Fibroblast of the conjunctiva (primary cell): ENCODE measurements around the gene SYNM.
"Not testable (repeated sequence)": the region's sequence is repeated elsewhere in the genome, so short reads cannot be mapped to it uniquely, and the experiment has no call there.

Experiments used
- DNase-seq: peaks from one replicate; pipeline ENCODE4 v3.0.0-alpha.2; 2010; ENCODE audit warnings: low read depth

SYNM gene

DNA sequence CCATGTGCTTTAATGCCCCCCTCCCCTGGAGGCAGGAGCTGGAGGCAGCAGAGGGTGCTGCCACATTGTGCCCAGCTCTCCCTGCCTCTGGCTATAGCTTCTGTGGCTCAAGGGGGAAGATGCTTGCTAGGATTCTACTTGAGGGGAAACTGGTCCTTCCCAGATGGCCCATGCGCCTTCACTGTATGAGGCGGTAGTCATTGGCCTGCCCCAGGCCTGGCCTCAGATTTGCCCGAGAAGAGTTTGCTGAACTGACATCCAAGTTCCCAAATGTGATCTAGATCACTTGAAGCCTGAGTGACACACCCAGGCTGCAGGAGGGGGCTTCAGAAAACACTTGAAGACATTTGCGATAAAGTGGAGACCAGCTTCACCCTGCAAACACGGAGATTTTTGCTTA is 4.1 kb downstream of the SYNM start:
- DNase-seq: no peak

DNA sequence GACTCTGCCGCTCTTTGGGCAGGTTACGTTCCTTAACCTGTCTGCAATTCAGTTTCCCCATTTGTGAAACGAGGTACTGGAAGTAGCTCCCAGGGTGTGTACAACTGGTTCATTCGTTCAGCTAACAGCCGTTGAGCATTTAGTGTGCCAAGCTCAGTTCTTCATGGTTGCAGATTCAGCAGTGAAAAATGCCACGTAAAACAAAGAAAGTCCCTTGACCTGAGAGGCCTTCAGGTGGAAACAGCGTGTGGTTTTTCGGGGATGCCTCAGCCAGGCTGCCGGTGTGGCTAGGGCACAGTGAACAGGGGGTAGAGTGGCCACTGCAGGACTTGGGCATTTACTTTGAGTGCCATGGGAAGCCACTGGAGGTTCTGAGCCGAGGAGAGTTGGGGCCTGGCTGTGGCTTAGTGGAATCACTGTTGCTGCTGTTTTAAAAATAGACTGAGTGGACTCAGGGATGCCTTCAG is 4.7 kb downstream of the SYNM start:
- DNase-seq: no peak

DNA sequence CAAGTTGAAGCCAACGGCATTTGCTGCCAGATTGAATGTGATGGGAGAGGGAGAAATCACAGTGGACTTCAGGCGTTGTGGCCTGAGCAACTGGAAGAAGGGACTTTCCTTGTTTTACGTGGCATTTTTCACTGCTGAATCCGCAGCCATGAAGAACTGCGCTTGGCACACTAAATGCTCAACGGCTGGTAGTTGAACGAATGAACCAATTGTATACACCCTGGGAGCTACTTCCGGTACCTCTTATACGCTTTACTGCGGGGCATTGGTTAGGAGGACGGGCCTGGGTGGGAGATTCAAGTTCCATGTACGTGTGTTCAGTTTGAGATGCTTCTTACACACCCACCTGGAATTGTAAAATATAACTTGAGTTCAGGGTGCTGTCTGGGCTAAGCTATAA is 5.2 kb downstream of the SYNM start:
- no peak for DNase-seq

DNA sequence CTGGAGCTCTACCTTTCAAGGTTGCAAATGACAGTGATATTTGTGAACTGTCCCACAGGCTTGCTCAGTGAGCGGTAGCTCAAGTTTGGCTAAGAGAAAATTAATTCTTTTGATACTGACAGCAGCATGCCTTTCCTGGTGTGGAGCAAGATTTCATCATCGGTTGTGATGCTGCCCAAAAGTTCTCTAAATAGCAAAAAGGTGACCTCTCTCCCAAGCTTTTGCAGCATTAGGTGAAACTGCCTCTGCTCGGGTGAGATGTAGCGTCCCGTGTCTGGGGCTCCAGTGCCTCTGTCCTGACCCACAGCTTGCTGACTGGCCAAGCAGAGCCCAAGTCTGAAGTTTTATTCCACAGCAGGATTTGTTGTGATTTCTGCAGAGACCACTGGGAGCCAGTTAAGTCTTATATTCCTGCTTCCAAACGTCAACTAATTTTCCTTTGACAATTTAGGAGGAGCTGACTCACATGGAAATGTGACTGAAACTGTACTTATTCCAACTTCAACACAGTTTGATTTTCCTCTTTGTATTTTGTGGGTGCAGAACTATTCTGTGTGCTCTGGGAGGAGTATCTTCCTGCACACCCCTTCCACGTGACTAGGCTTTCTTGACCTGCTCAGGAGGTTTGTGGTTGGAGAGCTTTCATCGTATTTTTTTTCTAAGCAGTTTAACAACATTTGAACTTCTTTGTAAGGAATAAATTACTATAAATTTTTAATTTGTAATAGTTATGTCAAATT is 5.9 kb downstream of the SYNM start:
- DNase-seq: no peak

- not testable (repeated sequence) for DNase-seq
These were observed 6.8 kb downstream of the SYNM start for GRCh38 chr15:99111641-99112040.

DNA sequence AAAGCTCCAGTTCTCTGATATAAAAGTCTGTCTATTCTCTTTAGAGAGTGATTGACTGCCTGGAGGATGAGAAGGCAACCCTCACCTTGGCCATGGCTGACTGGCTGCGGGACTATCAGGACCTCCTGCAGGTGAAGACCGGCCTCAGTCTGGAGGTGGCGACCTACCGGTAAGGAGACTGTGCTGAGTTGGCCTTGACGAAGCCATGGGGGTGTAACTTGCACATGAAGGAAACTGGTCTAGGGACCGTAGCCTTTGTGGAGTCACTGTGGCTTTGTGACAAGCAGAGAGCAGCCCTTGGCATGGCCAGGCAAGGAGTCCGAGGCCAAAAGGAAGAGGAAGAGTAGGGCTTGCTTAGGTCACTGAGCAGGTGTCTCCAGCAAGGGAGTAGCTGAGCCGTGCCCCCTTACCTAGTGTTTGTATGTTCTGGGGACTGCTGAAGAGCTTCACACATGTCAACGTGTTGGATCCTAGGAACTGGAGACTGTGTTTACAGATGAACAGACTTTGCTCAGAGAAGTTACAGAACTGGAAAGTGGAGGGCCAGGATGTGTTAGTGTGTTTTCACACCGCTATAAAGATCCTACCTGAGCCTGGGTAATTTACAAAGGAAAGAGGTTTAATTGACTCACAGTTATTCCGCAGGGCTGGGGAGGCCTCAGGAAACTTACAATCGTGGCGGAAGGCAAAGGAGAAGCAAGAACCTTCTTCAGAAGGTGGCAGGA is 8.8 kb downstream of the SYNM start:
- DNase-seq: no peak

GRCh38 chr15:99114511-99115299 is 9.8 kb downstream of the SYNM start:
- DNase-seq: no peak

DNA sequence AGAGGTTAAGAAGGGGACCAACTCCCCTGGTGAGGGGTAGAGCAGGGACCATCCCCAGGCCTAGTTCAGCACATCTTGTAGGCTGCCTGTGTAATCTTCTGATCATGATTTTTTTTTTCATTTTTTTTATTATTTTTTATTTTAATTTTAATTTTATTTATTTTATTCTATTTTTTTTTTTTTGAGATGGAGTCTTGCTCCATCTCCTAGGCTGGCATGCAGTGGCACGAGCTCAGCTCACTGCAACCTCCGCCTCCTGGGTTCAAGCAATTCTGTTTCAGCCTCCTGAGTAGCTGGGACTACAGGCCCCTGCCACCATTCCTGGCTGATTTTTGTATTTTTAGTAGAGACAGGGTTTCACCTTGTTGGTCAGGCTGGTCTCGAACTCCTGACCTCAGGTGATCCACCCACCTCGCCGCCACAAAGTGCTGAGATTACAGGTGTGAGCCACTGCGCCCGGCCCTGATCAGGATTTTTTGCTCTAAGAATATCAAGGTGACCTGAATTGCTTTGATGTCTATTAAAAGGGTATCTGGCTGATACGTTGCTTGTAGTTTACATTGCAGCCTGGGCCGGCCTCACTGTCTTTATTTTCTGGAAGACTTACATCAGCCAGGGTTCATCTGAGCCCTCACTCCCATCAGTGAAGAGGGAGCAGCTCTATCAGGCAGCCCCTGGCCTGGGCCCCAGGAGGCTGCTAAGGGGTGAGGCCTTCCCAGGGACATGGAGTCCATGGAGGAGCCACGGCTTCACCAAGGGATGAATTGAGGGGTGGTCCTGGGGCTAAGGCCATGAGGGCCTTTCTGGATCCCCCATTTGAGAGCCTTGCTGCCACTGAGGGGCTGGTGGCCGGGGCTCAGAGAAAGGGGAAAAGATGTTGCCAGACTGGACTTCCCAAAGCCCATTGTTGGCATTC is 10.7 kb downstream of the SYNM start:
- DNase-seq: no peak

DNA sequence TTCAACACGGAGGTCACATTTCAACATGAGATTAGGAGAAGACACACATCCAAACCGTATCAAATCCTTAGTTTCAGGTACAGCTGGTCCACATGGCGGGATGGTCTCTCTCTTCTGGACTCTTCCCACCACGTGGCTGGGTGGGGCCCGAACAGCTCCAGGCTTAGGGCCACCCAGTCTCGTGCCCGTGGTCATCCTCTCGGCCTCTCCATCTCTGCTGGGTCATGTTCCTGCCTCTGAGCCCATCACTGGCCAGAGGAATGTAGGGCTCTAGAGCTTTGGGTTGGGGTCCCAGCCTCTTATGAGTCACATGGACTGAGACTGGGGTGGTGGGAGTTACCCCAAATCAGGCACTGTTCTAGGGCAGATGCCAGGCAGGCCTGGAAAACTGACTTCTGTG is 12.2 kb downstream of the SYNM start:
- DNase-seq: no peak

DNA sequence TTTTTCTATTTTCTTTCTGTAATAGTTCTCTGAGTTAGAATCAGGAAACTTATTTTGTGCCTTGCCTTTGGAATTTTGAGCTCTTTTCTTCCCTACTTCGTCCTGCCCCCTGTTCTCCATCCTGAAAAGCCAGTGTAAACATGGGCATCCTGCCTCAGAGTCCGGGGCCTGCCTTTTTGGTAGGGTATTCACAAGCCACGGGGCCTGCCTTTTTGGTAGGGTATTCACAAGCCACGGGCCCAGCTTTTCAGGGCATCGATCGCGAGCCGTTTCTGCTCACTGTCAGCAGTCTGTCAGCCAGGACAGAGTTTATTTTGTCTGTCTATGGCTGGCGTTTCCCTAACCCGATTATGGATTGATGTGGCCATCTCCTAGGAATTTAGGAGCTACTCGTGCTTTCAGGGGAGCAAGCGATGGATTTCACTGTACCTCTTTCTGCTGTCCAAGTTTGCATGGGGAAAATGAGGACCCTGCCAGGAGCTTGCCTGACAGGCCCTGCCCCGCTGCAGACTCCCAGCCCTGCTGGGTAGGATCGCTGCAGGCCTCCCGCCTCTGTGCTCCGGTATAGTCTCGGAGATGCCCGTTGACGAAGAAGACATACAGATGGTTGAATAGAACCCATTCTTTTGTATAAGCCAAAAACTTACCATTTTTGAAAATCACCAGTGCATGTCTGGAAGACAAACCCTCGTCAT is 12.8 kb downstream of the SYNM start:
- no peak for DNase-seq

DNA sequence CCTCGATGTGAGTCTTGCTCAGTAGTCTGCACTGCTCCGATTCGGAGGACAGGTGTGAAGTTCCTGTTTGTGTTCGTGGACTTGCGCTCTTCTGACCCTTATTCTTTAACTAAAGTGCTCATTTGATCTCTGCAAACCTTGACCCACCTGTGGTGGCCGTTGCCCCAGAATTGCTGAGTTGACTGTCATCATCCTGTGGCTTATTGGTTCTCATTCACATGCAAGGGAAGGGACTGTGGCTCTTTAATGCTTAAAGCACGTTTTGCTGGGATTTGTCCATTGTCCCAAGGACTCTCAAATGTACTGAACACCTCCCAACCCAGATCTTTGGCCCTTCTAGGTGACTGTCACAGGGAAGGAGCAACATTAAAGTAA is 13.4 kb downstream of the SYNM start:
- DNase-seq: no peak

GRCh38 chr15:99118801-99119546 is 14.1 kb downstream of the SYNM start:
- DNase-seq: no peak

- no peak for DNase-seq
These were observed 15.3 kb downstream of the SYNM start for GRCh38 chr15:99120050-99120777.

DNA sequence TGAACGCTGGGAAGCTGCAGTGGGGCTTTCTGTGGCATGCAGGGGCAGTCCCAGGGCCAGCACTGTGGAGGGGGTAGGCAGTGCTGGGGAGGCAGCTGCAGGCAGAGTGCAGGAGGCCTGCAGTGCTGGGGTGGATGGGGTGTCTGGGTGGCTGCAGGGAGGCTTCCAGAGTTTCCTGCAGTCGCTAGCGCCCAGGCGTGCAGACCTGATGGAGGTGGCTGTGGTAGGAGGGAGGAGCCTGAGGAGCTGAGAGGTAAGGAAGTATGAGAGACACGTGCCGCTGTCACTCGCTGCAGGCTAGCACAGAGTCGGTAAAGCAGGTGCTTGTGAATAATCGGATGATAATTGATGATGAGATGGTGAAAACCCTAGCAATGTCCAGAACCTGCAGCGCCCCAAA is 16.3 kb downstream of the SYNM start:
- no peak for DNase-seq

- no peak for DNase-seq
These were observed 17.0 kb downstream of the SYNM start for GRCh38 chr15:99121691-99122410.

DNA sequence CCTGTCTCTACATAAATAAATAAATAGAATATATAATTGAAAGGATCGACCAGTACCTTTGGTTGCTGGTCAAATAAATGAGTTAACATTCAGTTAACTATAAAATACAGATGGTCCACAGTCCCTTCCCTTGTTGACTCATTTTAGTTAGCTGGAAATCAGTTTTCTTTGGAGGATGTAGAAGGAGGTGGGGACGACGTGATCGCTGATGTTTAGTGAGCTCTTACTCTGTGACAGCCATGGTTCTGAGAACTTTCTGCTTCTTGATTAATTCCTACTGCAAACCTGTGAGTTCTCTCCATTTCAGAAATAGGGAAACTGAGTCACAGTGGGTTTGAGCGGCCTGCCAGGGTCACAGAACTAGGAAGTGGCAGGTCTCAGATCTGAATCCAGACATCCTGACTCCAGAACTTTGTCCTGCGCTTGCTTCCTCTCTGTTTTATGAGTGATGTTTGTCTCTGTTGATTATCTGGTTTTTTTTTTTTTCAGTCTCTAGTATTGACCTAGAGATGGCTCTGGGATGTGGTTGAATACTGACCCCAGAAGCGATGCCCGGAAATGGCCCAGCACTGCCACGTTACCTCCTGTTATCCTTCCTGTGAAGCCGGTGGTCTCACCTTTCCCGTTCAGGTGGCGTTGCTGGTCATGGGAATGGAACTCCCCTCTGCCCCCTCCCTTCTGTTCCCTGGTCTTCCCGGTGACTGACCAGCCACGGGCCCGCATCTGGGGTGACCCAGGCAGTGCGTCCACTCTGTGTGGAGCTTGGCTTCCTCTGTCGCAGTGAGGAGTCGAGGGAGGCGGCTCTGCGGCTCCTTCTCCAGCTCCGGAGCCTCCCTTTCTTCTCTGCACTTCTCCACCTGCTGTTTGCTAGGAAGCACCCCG is 18.2 kb downstream of the SYNM start:
- DNase-seq: no peak

GRCh38 chr15:99123713-99124451 is 19.0 kb downstream of the SYNM start:
- DNase-seq: peak; percentile 82
